Transverse colon (tissue), 4 donors: ENCODE measurements around the gene FOXP1. TPM values are rescaled to one million over a fixed set of nuclear protein-coding genes. Genes with fewer than 3 reads are reported as not detected.
A peak's percentile ranks its signal among the peaks of the same experiment; 100 is the strongest.

Experiments
- DNase-seq: peaks from one replicate; pipeline ENCODE4 v3.0.0-alpha.2; 2019
- H3K27ac ChIP-seq, 4 donors: fragments of 200-600 bp; sonication (generic); 2 replicates each; pipeline ENCODE4 v1.5.1; 2016 to 2018; ENCODE audit warnings: inconsistent platforms in 4 of 4
- H3K27me3 ChIP-seq: fragments of 200-600 bp; sonication (generic); 2 replicates; pipeline ENCODE4 v1.5.1; 2017; ENCODE audit warnings: inconsistent platforms
- H3K36me3 ChIP-seq, 4 donors: fragments of 200-600 bp; sonication (generic); 2 replicates each; pipeline ENCODE4 v1.5.1; 2017 to 2019; ENCODE audit warnings: inconsistent platforms in 4 of 4
- H3K4me1 ChIP-seq, 4 donors: fragments of 200-600 bp; sonication (generic); 2 replicates each; pipeline ENCODE4 v1.5.1; 2017 to 2020; ENCODE audit warnings: inconsistent platforms in 4 of 4
- H3K4me3 ChIP-seq, 4 donors: fragments of 200-600 bp; sonication (generic); 1 replicate in 1 of 4; 2 replicates in 3 of 4; pipeline versions ENCODE4 v1.5.1 to v1.6.1; 2017 to 2019; ENCODE audit warnings: inconsistent platforms in 4 of 4
- H3K9me3 ChIP-seq, 2 donors: fragments of 200-600 bp; sonication (generic); 2 replicates each; pipeline ENCODE4 v1.5.1; 2017 to 2019; ENCODE audit warnings: inconsistent platforms in 2 of 2
- CTCF ChIP-seq, 5 experiments: fragments of 200-600 bp in 3 of 5; fragments of 450-650 bp in 2 of 5; sonication (generic) in 3 of 5; IDR thresholded peaks; 1 replicate in 2 of 5; 2 replicates in 3 of 5; pipeline ENCODE4 v1.5.1; 2016 to 2017; ENCODE audit warnings: antibody characterized with exemption in 5 of 5, inconsistent platforms in 3 of 5, mild to moderate bottlenecking in 2 of 5, moderate library complexity in 1 of 5
- EP300 ChIP-seq: sonication (generic); formaldehyde crosslinking; IDR thresholded peaks from one replicate; pipeline ENCODE4 v1.6.1; 2017; ENCODE audit warnings: antibody characterized with exemption, low read depth
- POLR2A ChIP-seq: fragments of 450-650 bp; IDR thresholded peaks from one replicate; pipeline ENCODE4 v1.6.1; 2016; ENCODE audit warnings: antibody characterized with exemption, mild to moderate bottlenecking, moderate library complexity
- POLR2AphosphoS5 ChIP-seq, 3 donors: sonication (generic); formaldehyde crosslinking; IDR thresholded peaks; one replicate each; pipeline ENCODE4 v1.6.1; 2016; ENCODE audit warnings: antibody characterized with exemption in 3 of 3
- WGBS, 2 donors: methylation state at CpG; one replicate each; pipeline ENCODE4 v1.1.5; 2018; ENCODE audit warnings: low coverage in 1 of 2; 5-methylcytosine and 5-hydroxymethylcytosine counted together
- in situ Hi-C, 4 donors: fragments of 200-750 bp; cut with MboI; loops; one replicate each; pipeline versions ENCODE4 v1.15.0 to v1.15.1; 2017; ENCODE audit warnings: low sequenced_read_pairs in 3 of 4, low pct_ligation_motif_present in 1 of 4, low pct_unique_long_range_greater_than_20kb in 1 of 4
- intact Hi-C: fragments of 100-400 bp; cut with DNase I; formaldehyde crosslinking; loops from one replicate; pipeline ENCODE4 v1.15.1; 2023; ENCODE audit warnings: low total_unique reads
- total RNA-seq, 4 donors: library from RNA; depleted of rRNA; stranded (reverse); fragments of >200 nt; gene quantifications; one replicate each; pipeline ENCODE4 v1.1.0, GENCODE V29; 2016

Gene FOXP1
- total RNA-seq, 4 donors from 2014 or later = 102 to 260 (median 150) TPM

- Histone ChIP-seq H3K4me1 (peaks cover 6 to 17% (median 11%) of the 10 kb centered on the region in 4 donors), H3K4me3 (no peak overlapping the region), H3K27ac (no peak overlapping the region), H3K27me3 (no peaks in the 10 kb centered on the region), H3K36me3 (no peaks in the 10 kb centered on the region), H3K9me3 (no peaks in the 10 kb centered on the region)
- no peak for TF ChIP-seq POLR2A
- no peak for TF ChIP-seq POLR2AphosphoS5 (IDR thresholded peaks at IDR 0.05)
- no peak for TF ChIP-seq EP300
- no peak for TF ChIP-seq CTCF (IDR thresholded peaks at IDR 0.05)
- intact Hi-C loops = no loop called here
- 85 to 96% methylated on average over 5 to 7 of the region's 7 CpGs for WGBS, 2 donors
- no peak for DNase-seq
- in situ Hi-C loops = no loop called here
Observed at GRCh38 chr3:71160785-71161546, 422.6 kb downstream of the FOXP1 start.

GRCh38 chr3:71156062-71156665 is 427.4 kb downstream of the FOXP1 start:
- no peaks in the 10 kb centered on the region for H3K27me3 ChIP-seq
- H3K27ac ChIP-seq = no peak overlapping the region
- H3K4me3 ChIP-seq = no peak overlapping the region
- WGBS, 2 donors = 78 to 89% methylated on average over 1 of the region's 1 CpG
- in situ Hi-C loops (no loop called here), intact Hi-C loops (no loop called here)
- DNase-seq = no peak
- no peaks in the 10 kb centered on the region for H3K36me3 ChIP-seq
- peaks cover 0 to 29% (median 19%) of the 10 kb centered on the region in 4 donors for H3K4me1 ChIP-seq
- TF ChIP-seq POLR2A (no peak), EP300 (no peak)
- no peaks in the 10 kb centered on the region for H3K9me3 ChIP-seq

DNA sequence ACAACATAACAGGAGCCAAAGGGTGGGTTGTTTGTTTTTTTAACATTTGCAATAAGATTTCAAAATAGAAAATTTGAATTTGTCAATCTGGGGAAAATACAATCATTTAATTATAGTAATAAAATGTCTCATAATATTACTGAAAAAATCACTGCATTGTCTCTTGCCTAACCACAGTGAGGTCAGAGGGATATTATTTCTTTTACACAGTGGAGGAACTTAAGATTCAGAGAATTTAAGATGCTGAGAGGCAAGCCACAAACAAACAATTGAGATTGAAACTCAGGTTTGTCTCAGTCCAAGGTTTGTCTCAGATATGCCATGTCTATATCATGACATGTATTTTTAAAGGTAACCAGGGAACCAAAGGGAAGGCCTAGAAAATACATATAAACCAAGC is 428.7 kb downstream of the FOXP1 start:
- Histone ChIP-seq H3K9me3 (no peaks in the 10 kb centered on the region), H3K4me1 (peaks cover 0 to 29% (median 19%) of the 10 kb centered on the region in 4 donors), H3K4me3 (no peak overlapping the region), H3K36me3 (no peaks in the 10 kb centered on the region), H3K27ac (peak overlapping the region in 3 of 4 donors; percentile 50 to 65 (median 57)), H3K27me3 (no peaks in the 10 kb centered on the region)
- no peak for TF ChIP-seq POLR2AphosphoS5 (IDR thresholded peaks at IDR 0.05)
- no peak for TF ChIP-seq CTCF (IDR thresholded peaks at IDR 0.05)
- TF ChIP-seq POLR2A = no peak
- TF ChIP-seq EP300 = no peak
- in situ Hi-C loops = no loop called here
- DNase-seq = no peak
- intact Hi-C loops = no loop called here

GRCh38 chr3:71153713-71154112 is 429.8 kb downstream of the FOXP1 start:
- TF ChIP-seq CTCF (IDR thresholded peaks at IDR 0.05) (no peak), EP300 (no peak), POLR2AphosphoS5 (IDR thresholded peaks at IDR 0.05) (peak in 2 of 3 donors; percentile 22 to 47)
- WGBS, 2 donors = 27 to 64% methylated on average over 2 of the region's 2 CpGs
- Histone ChIP-seq H3K27me3 (no peaks in the 10 kb centered on the region), H3K9me3 (no peaks in the 10 kb centered on the region), H3K36me3 (no peaks in the 10 kb centered on the region), H3K27ac (peak overlapping the region; percentile 69 to 84 (median 74)), H3K4me3 (no peak overlapping the region), H3K4me1 (peaks cover 0 to 29% (median 21%) of the 10 kb centered on the region in 4 donors)
- in situ Hi-C loops = no loop called here
- DNase-seq = no peak
- intact Hi-C loops = no loop called here
